Urinary bladder (tissue), 4 donors: ENCODE measurements around the gene MARCHF7. TPM values are rescaled to one million over a fixed set of nuclear protein-coding genes. Genes with fewer than 3 reads are reported as not detected.

Experiments
- DNase-seq: peaks from one replicate; pipeline ENCODE4 v3.0.0-alpha.2; 2015; ENCODE audit errors: extremely low spot score
- H3K27ac ChIP-seq: one replicate; pipeline ENCODE4 v1.5.1; 2013; ENCODE audit warnings: low read depth, mild to moderate bottlenecking, moderate library complexity
- H3K36me3 ChIP-seq: one replicate; pipeline ENCODE4 v1.6.1; 2013; ENCODE audit warnings: mild to moderate bottlenecking, moderate library complexity; ENCODE audit not compliant: insufficient read depth
- H3K4me1 ChIP-seq: one replicate; pipeline ENCODE4 v1.6.1; 2013; ENCODE audit warnings: mild to moderate bottlenecking, moderate library complexity; ENCODE audit not compliant: insufficient read depth
- H3K4me3 ChIP-seq: one replicate; pipeline ENCODE4 v1.5.1; 2013; ENCODE audit warnings: low read depth, low read length
- WGBS: extraction: QIAGEN DNeasy Blood & Tissue Kit; methylation state at CpG from one replicate; pipeline ENCODE4 v1.1.7; 2013; 5-methylcytosine and 5-hydroxymethylcytosine counted together
- polyA plus RNA-seq: library from polyadenylated mRNA; stranded (reverse); fragments of 200-250 nt; gene quantifications from one replicate; pipeline ENCODE4 v1.2.3, GENCODE V29; 2013
- total RNA-seq: library from RNA; depleted of rRNA; stranded (reverse); fragments of >200 nt; gene quantifications from one replicate; pipeline ENCODE4 v1.2.3, GENCODE V29; 2014
- donor health status: healthy with polysubstance abuse.
- donor health status: healthy.

MARCHF7 gene
- total and polyA plus RNA-seq, 2 donors: 65.3 to 212 TPM

- DNase-seq: no peak
- Histone ChIP-seq H3K36me3 (peaks cover 4% of the 10 kb centered on the region), H3K4me1 (peaks cover 2% of the 10 kb centered on the region), H3K27ac (no peak overlapping the region), H3K4me3 (no peak overlapping the region)
- 61% methylated on average over 1 of the region's 1 CpG for whole genome bisulfite sequencing
These were observed 46.4 kb downstream of the MARCHF7 start for GRCh38 chr2:159758686-159759085.

DNA sequence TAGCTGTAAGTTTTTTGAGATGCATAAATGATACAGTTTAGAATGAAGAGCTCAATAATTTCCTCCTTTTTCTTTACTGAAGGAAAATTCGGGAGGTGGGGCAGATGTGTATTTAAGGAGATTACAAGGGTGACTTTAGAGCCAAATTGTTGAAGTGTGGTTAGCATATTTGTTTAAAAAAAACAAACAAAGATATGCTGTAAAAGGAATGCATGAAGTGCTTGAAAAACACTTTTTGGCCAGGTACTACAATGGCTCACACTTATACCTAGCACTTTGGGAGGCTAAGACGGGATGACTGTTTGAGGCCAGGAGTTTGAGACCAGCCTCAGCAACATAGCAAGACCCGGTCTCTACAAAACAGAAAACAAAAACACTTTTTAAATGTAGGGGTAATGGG is 47.3 kb downstream of the MARCHF7 start:
- 76% methylated on average over 3 of the region's 3 CpGs for WGBS
- H3K4me1 ChIP-seq: peaks cover 2% of the 10 kb centered on the region
- H3K4me3 ChIP-seq: no peak overlapping the region
- H3K27ac ChIP-seq: no peak overlapping the region
- DNase-seq: no peak
- peaks cover 2% of the 10 kb centered on the region for H3K36me3 ChIP-seq

- Histone ChIP-seq H3K4me1 (peaks cover under 1% of the 10 kb centered on the region), H3K27ac (no peak overlapping the region), H3K4me3 (no peak overlapping the region), H3K36me3 (no peaks in the 10 kb centered on the region)
- DNase-seq: no peak
These were observed 48.0 kb downstream of the MARCHF7 start for GRCh38 chr2:159760326-159760725.

GRCh38 chr2:159762075-159762474 is 49.8 kb downstream of the MARCHF7 start:
- Histone ChIP-seq H3K4me3 (no peak overlapping the region), H3K27ac (no peak overlapping the region), H3K36me3 (no peaks in the 10 kb centered on the region), H3K4me1 (no peaks in the 10 kb centered on the region)
- WGBS: 20% methylated on average over 1 of the region's 1 CpG
- no peak for DNase-seq

Other genes starting within 250 kb of the MARCHF7 start
- gene BAZ2B, start 96.0 kb upstream of the MARCHF7 start, total RNA-seq: 272 TPM
- 34.5 TPM for gene BAZ2B, start 96.0 kb upstream of the MARCHF7 start, polyA plus RNA-seq
- gene CD302, start 85.7 kb downstream of the MARCHF7 start, total RNA-seq: 51.8 TPM
- 58.2 TPM for gene CD302, start 85.7 kb downstream of the MARCHF7 start, polyA plus RNA-seq
- gene LY75, start 192.2 kb downstream of the MARCHF7 start, total RNA-seq: 12.4 TPM
- 3.8 TPM for gene LY75, start 192.2 kb downstream of the MARCHF7 start, polyA plus RNA-seq